Activated naive CD8-positive, alpha-beta T cell treated with anti-CD3 and anti-CD28 coated beads for 36 hours (primary cell): ENCODE data around the gene BICDL2. TPM values are rescaled to one million over a fixed set of nuclear protein-coding genes. Genes with fewer than 3 reads are reported as not detected.
A peak's percentile ranks its signal among the peaks of the same experiment; 100 is the strongest.

Experiments used
- DNase-seq: peaks from one replicate; pipeline ENCODE4 v3.0.0; 2021
- H3K27ac Mint-ChIP-seq: one replicate; pipeline ENCODE4 v1.8.0; 2022; ENCODE audit warnings: mild to moderate bottlenecking, moderate library complexity, mixed read lengths
- H3K27me3 Mint-ChIP-seq: one replicate; pipeline ENCODE4 v1.8.0; 2022; ENCODE audit warnings: mild to moderate bottlenecking, mixed read lengths
- H3K36me3 Mint-ChIP-seq: one replicate; pipeline ENCODE4 v1.8.0; 2021; ENCODE audit warnings: mild to moderate bottlenecking, mixed read lengths
- H3K4me1 Mint-ChIP-seq: one replicate; pipeline ENCODE4 v1.8.0; 2021; ENCODE audit warnings: mixed read lengths
- H3K4me3 Mint-ChIP-seq: one replicate; pipeline ENCODE4 v1.8.0; 2022; ENCODE audit warnings: mild to moderate bottlenecking, moderate library complexity, mixed read lengths
- H3K9me3 Mint-ChIP-seq: one replicate; pipeline ENCODE4 v1.8.0; 2022; ENCODE audit warnings: mixed read lengths
- total RNA-seq, 2 experiments: library from RNA; stranded (reverse); gene quantifications; one replicate each; pipeline ENCODE4 v1.2.3, GENCODE V29; 2021

The BICDL2 gene
- total RNA-seq, 2 experiments from 2014 or later: 0.31 to 0.56 TPM

GRCh38 chr16:3044708-3045107 is 8.0 kb upstream of the BICDL2 start:
- DNase-seq: no peak
- peak overlapping the region; percentile 73 for H3K4me3 Mint-ChIP-seq
- no peaks in the 10 kb centered on the region for H3K36me3 Mint-ChIP-seq
- peaks cover 9% of the 10 kb centered on the region for H3K4me1 Mint-ChIP-seq
- no peaks in the 10 kb centered on the region for H3K9me3 Mint-ChIP-seq
- peaks cover 76% of the 10 kb centered on the region for H3K27me3 Mint-ChIP-seq
- H3K27ac Mint-ChIP-seq: no peak overlapping the region

GRCh38 chr16:3042376-3042775 is 5.6 kb upstream of the BICDL2 start:
- DNase-seq: no peak
- H3K4me1 Mint-ChIP-seq: peaks cover 7% of the 10 kb centered on the region
- H3K36me3 Mint-ChIP-seq: no peaks in the 10 kb centered on the region
- H3K27me3 Mint-ChIP-seq: peaks cover 86% of the 10 kb centered on the region
- H3K27ac Mint-ChIP-seq: no peak overlapping the region
- no peak overlapping the region for H3K4me3 Mint-ChIP-seq
- no peaks in the 10 kb centered on the region for H3K9me3 Mint-ChIP-seq

GRCh38 chr16:3038896-3039295 is 2.2 kb upstream of the BICDL2 start:
- Mint-ChIP-seq H3K36me3 (no peaks in the 10 kb centered on the region), H3K27me3 (peaks cover 88% of the 10 kb centered on the region), H3K4me1 (peaks cover 5% of the 10 kb centered on the region), H3K27ac (no peak overlapping the region), H3K4me3 (no peak overlapping the region), H3K9me3 (no peaks in the 10 kb centered on the region)
- DNase-seq: no peak

- Mint-ChIP-seq H3K9me3 (no peaks in the 10 kb centered on the region), H3K36me3 (no peaks in the 10 kb centered on the region)
Observed at GRCh38 chr16:3038256-3038655, 1.5 kb upstream of the BICDL2 start.

GRCh38 chr16:3035972-3036725 is 595 bp downstream of the BICDL2 start:
- Mint-ChIP-seq H3K27ac (no peak overlapping the region), H3K27me3 (peaks cover 88% of the 10 kb centered on the region), H3K9me3 (no peaks in the 10 kb centered on the region), H3K4me3 (no peak overlapping the region), H3K4me1 (peaks cover 10% of the 10 kb centered on the region), H3K36me3 (no peaks in the 10 kb centered on the region)
- DNase-seq: no peak

More at GRCh38 chr16:3038256-3038655, 1.5 kb upstream of the BICDL2 start:
- H3K4me3 Mint-ChIP-seq: no peak overlapping the region
- H3K4me1 Mint-ChIP-seq: peaks cover 5% of the 10 kb centered on the region
- DNase-seq: no peak
- no peak overlapping the region for H3K27ac Mint-ChIP-seq
- H3K27me3 Mint-ChIP-seq: peaks cover 88% of the 10 kb centered on the region

- no peaks in the 10 kb centered on the region for H3K9me3 Mint-ChIP-seq
- no peak overlapping the region for H3K27ac Mint-ChIP-seq
- no peaks in the 10 kb centered on the region for H3K36me3 Mint-ChIP-seq
- no peak for DNase-seq
- peaks cover 88% of the 10 kb centered on the region for H3K27me3 Mint-ChIP-seq
- H3K4me3 Mint-ChIP-seq: no peak overlapping the region
- peaks cover 10% of the 10 kb centered on the region for H3K4me1 Mint-ChIP-seq
Observed at GRCh38 chr16:3035289-3035971, 1.3 kb downstream of the BICDL2 start.

GRCh38 chr16:3032624-3033023 is 4.1 kb downstream of the BICDL2 start:
- peaks cover 19% of the 10 kb centered on the region for H3K4me1 Mint-ChIP-seq
- H3K4me3 Mint-ChIP-seq: no peak overlapping the region
- H3K9me3 Mint-ChIP-seq: no peaks in the 10 kb centered on the region
- H3K27ac Mint-ChIP-seq: no peak overlapping the region
- no peak for DNase-seq
- H3K27me3 Mint-ChIP-seq: peaks cover 82% of the 10 kb centered on the region
- no peaks in the 10 kb centered on the region for H3K36me3 Mint-ChIP-seq

- H3K36me3 Mint-ChIP-seq: peaks cover 6% of the 10 kb centered on the region
- no peak for DNase-seq
- H3K4me1 Mint-ChIP-seq: peaks cover 17% of the 10 kb centered on the region
- peak overlapping the region; percentile 64 for H3K4me3 Mint-ChIP-seq
- peaks cover 68% of the 10 kb centered on the region for H3K27me3 Mint-ChIP-seq
- no peak overlapping the region for H3K27ac Mint-ChIP-seq
- no peaks in the 10 kb centered on the region for H3K9me3 Mint-ChIP-seq
Observed at GRCh38 chr16:3030222-3031212, 6.2 kb downstream of the BICDL2 start.

GRCh38 chr16:3029491-3030221 is 7.1 kb downstream of the BICDL2 start:
- Mint-ChIP-seq H3K4me3 (peak overlapping the region; percentile 67), H3K27ac (no peak overlapping the region), H3K27me3 (peaks cover 59% of the 10 kb centered on the region), H3K4me1 (peaks cover 17% of the 10 kb centered on the region), H3K36me3 (peaks cover 6% of the 10 kb centered on the region), H3K9me3 (no peaks in the 10 kb centered on the region)
- DNase-seq: peak; percentile 64

- no peak for DNase-seq
- H3K27me3 Mint-ChIP-seq: peaks cover 51% of the 10 kb centered on the region
- H3K36me3 Mint-ChIP-seq: peaks cover 8% of the 10 kb centered on the region
- H3K4me3 Mint-ChIP-seq: peak overlapping the region; percentile 67
- no peaks in the 10 kb centered on the region for H3K9me3 Mint-ChIP-seq
- no peak overlapping the region for H3K27ac Mint-ChIP-seq
- H3K4me1 Mint-ChIP-seq: peaks cover 19% of the 10 kb centered on the region
Observed at GRCh38 chr16:3028716-3029319, 7.9 kb downstream of the BICDL2 start.

- Mint-ChIP-seq H3K9me3 (no peaks in the 10 kb centered on the region), H3K4me1 (peaks cover 25% of the 10 kb centered on the region), H3K36me3 (peaks cover 8% of the 10 kb centered on the region), H3K27me3 (peaks cover 44% of the 10 kb centered on the region), H3K27ac (no peak overlapping the region), H3K4me3 (peak overlapping the region; percentile 67)
- peak; percentile 87 for DNase-seq
Observed at GRCh38 chr16:3027983-3028715, 8.6 kb downstream of the BICDL2 start.

- Mint-ChIP-seq H3K9me3 (no peaks in the 10 kb centered on the region), H3K4me3 (no peak overlapping the region), H3K36me3 (peaks cover 8% of the 10 kb centered on the region), H3K27ac (no peak overlapping the region), H3K4me1 (peaks cover 29% of the 10 kb centered on the region), H3K27me3 (peaks cover 37% of the 10 kb centered on the region)
- no peak for DNase-seq
Observed at GRCh38 chr16:3027489-3027795, 9.3 kb downstream of the BICDL2 start.

- peaks cover 33% of the 10 kb centered on the region for H3K27me3 Mint-ChIP-seq
- DNase-seq: no peak
- H3K4me1 Mint-ChIP-seq: peaks cover 33% of the 10 kb centered on the region
- H3K27ac Mint-ChIP-seq: no peak overlapping the region
- no peaks in the 10 kb centered on the region for H3K9me3 Mint-ChIP-seq
- H3K4me3 Mint-ChIP-seq: no peak overlapping the region
- peaks cover 8% of the 10 kb centered on the region for H3K36me3 Mint-ChIP-seq
Observed at GRCh38 chr16:3026609-3027488, 9.9 kb downstream of the BICDL2 start.
